ENCODE data around the gene SSBP4. TPM values are rescaled to one million over a fixed set of nuclear protein-coding genes. Genes with fewer than 3 reads are reported as not detected.

Gene SSBP4
- total and polyA plus RNA-seq, 2 of the 8 experiments (the other 6 are each of a cell fraction or from before 2014, with no cell fraction given): 26.4 to 33.7 TPM

- TF ChIP-seq SP4 (IDR thresholded peaks at IDR 0.05; ENCODE audit: low read length) (no peak), PHF8 (conservative IDR thresholded peaks at IDR 0.05; ENCODE audit: low read depth, low read length) (no peak), ASH2L (IDR thresholded peaks at IDR 0.05; ENCODE audit: low read length) (no peak), MAX (IDR thresholded peaks at IDR 0.05) (no peak), SIX5 (IDR thresholded peaks at IDR 0.05; ENCODE audit: low read depth, low read length) (no peak), HDAC2 (IDR thresholded peaks at IDR 0.05; ENCODE audit: borderline replicate concordance in 1 of 2, low read depth in 2 of 2, low read length in 2 of 2) (no peak)
Observed at GRCh38 chr19:18431351-18432197, 12.4 kb downstream of the SSBP4 start (continued).

Data from H1 (cell line).